Testis (tissue), 3 donors: ENCODE data around the gene SPX. TPM values are rescaled to one million over a fixed set of nuclear protein-coding genes. Genes with fewer than 3 reads are reported as not detected.

Experiments
- DNase-seq: peaks from one replicate; pipeline ENCODE4 v3.0.0-alpha.2; 2019
- H3K27ac ChIP-seq, 2 donors: fragments of 200-600 bp; sonication (generic); one replicate each; pipeline ENCODE4 v1.5.1; 2019
- H3K27me3 ChIP-seq: fragments of 200-600 bp; sonication (generic); one replicate; pipeline ENCODE4 v1.5.1; 2019
- H3K36me3 ChIP-seq: fragments of 200-600 bp; sonication (generic); one replicate; pipeline ENCODE4 v1.5.1; 2017; ENCODE audit warnings: low read depth; ENCODE audit errors: missing control alignments
- H3K4me1 ChIP-seq: fragments of 200-600 bp; sonication (generic); one replicate; pipeline ENCODE4 v1.5.1; 2019
- H3K4me3 ChIP-seq, 2 donors: fragments of 200-600 bp; sonication (generic); one replicate each; pipeline ENCODE4 v1.5.1; 2017 to 2019
- H3K9me3 ChIP-seq: fragments of 200-600 bp; sonication (generic); one replicate; pipeline ENCODE4 v1.5.1; 2017
- CTCF ChIP-seq, 3 experiments: fragments of 450-650 bp in 2 of 3; fragments of 200-600 bp in 1 of 3; sonication (generic) in 1 of 3; IDR thresholded peaks; one replicate each; pipeline ENCODE4 v1.5.1; 2016 to 2019; ENCODE audit warnings: antibody characterized with exemption in 3 of 3, mild to moderate bottlenecking in 2 of 3, moderate library complexity in 1 of 3
- POLR2A ChIP-seq: fragments of 450-650 bp; IDR thresholded peaks from one replicate; pipeline ENCODE4 v1.6.1; 2017; ENCODE audit warnings: antibody characterized with exemption, mild to moderate bottlenecking, moderate library complexity
- WGBS, 2 donors: methylation state at CpG; one replicate each; pipeline ENCODE4 v1.1.5; 2018; 5-methylcytosine and 5-hydroxymethylcytosine counted together
- intact Hi-C: fragments of 100-400 bp; cut with DNase I; formaldehyde crosslinking; loops from one replicate; pipeline ENCODE4 v1.15.1; 2023; ENCODE audit warnings: low total_unique reads
- polyA plus RNA-seq: library from polyadenylated mRNA; stranded (reverse); fragments of 350-450 nt; fragmentation: Illumina TruSeq; extraction: RNeasy Lipid Tissue Mini Kit (QIAGEN cat#74804); gene quantifications from one replicate; pipeline ENCODE4 v1.2.3, GENCODE V29; 2014; ENCODE audit warnings: low read depth, low replicate concordance; ENCODE audit not compliant: insufficient read depth
- total RNA-seq, 2 donors: library from RNA; depleted of rRNA; stranded (reverse); fragments of >200 nt; gene quantifications; one replicate each; pipeline ENCODE4 v1.2.3, GENCODE V29; 2016

The SPX gene
- total and polyA plus RNA-seq, 3 donors from 2014 or later, result 0.93 to 2.1 (median 1.5) TPM

- no peaks in the 10 kb centered on the region for H3K9me3 ChIP-seq
- no peaks in the 10 kb centered on the region for H3K36me3 ChIP-seq
- no peaks in the 10 kb centered on the region for H3K27me3 ChIP-seq
- intact Hi-C loops, result no loop called here
- no peak for TF ChIP-seq CTCF (IDR thresholded peaks at IDR 0.05)
- no peak for TF ChIP-seq POLR2A
- no peak overlapping the region for H3K27ac ChIP-seq
- WGBS, 2 donors, result 81 to 82% methylated on average over 1 of the region's 1 CpG
- H3K4me3 ChIP-seq, result no peak overlapping the region
- no peak for DNase-seq
- no peaks in the 10 kb centered on the region for H3K4me1 ChIP-seq
These were observed 21.3 kb downstream of the SPX start for GRCh38 chr12:21547437-21547836.

GRCh38 chr12:21551841-21552465 is 25.9 kb downstream of the SPX start:
- WGBS, 2 donors, result 53 to 54% methylated on average over 4 of the region's 4 CpGs
- TF ChIP-seq CTCF (IDR thresholded peaks at IDR 0.05), result no peak
- TF ChIP-seq POLR2A, result no peak
- no peak for DNase-seq
- Histone ChIP-seq H3K27me3 (no peaks in the 10 kb centered on the region), H3K4me1 (no peaks in the 10 kb centered on the region), H3K36me3 (no peaks in the 10 kb centered on the region), H3K27ac (no peak overlapping the region), H3K9me3 (no peaks in the 10 kb centered on the region), H3K4me3 (no peak overlapping the region)
- intact Hi-C loops, result no loop called here

- TF ChIP-seq CTCF (IDR thresholded peaks at IDR 0.05) (no peak), POLR2A (no peak)
- DNase-seq, result no peak
- no peaks in the 10 kb centered on the region for H3K9me3 ChIP-seq
- intact Hi-C loops, result no loop called here
- H3K4me3 ChIP-seq, result no peak overlapping the region
- H3K27me3 ChIP-seq, result no peaks in the 10 kb centered on the region
- no peaks in the 10 kb centered on the region for H3K36me3 ChIP-seq
- WGBS, 2 donors, result 73 to 79% methylated on average over 6 of the region's 6 CpGs
- no peak overlapping the region for H3K27ac ChIP-seq
- no peaks in the 10 kb centered on the region for H3K4me1 ChIP-seq
These were observed 26.7 kb downstream of the SPX start for GRCh38 chr12:21552635-21553328.

- TF ChIP-seq CTCF (IDR thresholded peaks at IDR 0.05) (no peak), POLR2A (no peak)
- H3K27me3 ChIP-seq, result no peaks in the 10 kb centered on the region
- intact Hi-C loops, result no loop called here
- no peak overlapping the region for H3K27ac ChIP-seq
- no peaks in the 10 kb centered on the region for H3K36me3 ChIP-seq
- H3K4me3 ChIP-seq, result no peak overlapping the region
- no peaks in the 10 kb centered on the region for H3K4me1 ChIP-seq
- no peak for DNase-seq
- no peaks in the 10 kb centered on the region for H3K9me3 ChIP-seq
These were observed 27.2 kb downstream of the SPX start for GRCh38 chr12:21553329-21553675.
